Stimulated activated naive CD8-positive, alpha-beta T cell treated with anti-CD3 and anti-CD28 coated beads, Interleukin-15, Interleukin-2, amounts not matched to agents 100 ng/mL and 50 ng/mL, for 24 hours (primary cell): ENCODE data around the gene HYAL1.

ENCODE experiments used
- H3K27ac Mint-ChIP-seq: one replicate; pipeline ENCODE4 v1.8.0; 2021; ENCODE audit warnings: mild to moderate bottlenecking, mixed read lengths
- H3K27me3 Mint-ChIP-seq: one replicate; pipeline ENCODE4 v1.8.0; 2021; ENCODE audit warnings: mixed read lengths
- H3K36me3 Mint-ChIP-seq: one replicate; pipeline ENCODE4 v1.8.0; 2021; ENCODE audit warnings: low read depth, mixed read lengths
- H3K4me1 Mint-ChIP-seq: one replicate; pipeline ENCODE4 v1.8.0; 2021; ENCODE audit warnings: low read depth, mixed read lengths
- H3K4me3 Mint-ChIP-seq: one replicate; pipeline ENCODE4 v1.8.0; 2021; ENCODE audit warnings: mild to moderate bottlenecking, mixed read lengths
- H3K9me3 Mint-ChIP-seq: one replicate; pipeline ENCODE4 v1.8.0; 2021; ENCODE audit warnings: mixed read lengths

Gene HYAL1

DNA sequence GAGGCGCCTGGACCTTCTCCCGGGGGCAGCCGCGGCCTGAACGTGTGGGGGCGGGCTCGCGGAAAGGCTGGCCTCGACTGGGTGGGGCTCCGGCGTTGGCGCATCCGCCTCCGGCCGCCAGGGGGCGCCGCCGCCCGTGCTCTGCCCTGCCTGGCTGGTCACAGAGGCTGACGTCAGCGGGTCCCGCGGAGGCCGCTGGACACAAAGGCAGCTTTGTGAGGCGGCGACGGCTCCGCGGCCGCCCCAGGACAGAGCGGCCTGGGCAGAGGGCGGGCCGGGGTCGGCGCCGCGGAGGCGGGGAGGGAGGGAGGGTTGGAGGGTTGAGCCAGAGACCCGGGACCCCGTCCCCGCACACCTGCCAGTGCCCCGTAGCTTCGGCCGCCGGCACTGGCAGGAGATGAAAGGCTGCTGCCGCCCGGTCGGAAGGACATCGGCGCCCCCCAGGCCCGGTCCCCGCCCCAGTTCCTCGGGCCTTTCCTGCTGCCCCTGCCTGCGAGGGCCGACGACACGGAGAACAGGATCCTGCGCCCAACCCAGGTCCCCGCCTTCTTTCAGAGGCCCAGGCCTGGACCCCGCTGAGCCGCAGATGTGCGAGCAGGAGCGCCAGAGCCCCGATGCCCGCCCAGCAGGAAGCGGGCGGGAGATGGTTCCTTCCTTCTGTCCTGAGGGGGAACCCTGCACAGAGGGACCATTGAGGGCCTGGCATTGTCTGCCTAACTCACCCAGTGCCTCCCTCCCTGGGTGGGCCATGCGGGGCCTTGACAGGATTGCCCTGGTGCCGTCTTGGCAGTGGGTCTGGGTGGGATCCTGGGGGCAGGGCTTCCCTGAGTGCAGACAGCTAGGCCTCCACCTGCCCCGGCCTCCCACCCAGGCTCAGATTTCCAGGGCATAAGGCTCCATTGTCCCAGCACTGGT is 43.1 kb downstream of the HYAL1 start:
- peak overlapping the region; percentile 56 for H3K4me3 Mint-ChIP-seq
- peaks cover 4% of the 10 kb centered on the region for H3K4me1 Mint-ChIP-seq
- H3K9me3 Mint-ChIP-seq, result no peaks in the 10 kb centered on the region
- no peak overlapping the region for H3K27ac Mint-ChIP-seq
- no peaks in the 10 kb centered on the region for H3K27me3 Mint-ChIP-seq
- peaks cover 14% of the 10 kb centered on the region for H3K36me3 Mint-ChIP-seq

DNA sequence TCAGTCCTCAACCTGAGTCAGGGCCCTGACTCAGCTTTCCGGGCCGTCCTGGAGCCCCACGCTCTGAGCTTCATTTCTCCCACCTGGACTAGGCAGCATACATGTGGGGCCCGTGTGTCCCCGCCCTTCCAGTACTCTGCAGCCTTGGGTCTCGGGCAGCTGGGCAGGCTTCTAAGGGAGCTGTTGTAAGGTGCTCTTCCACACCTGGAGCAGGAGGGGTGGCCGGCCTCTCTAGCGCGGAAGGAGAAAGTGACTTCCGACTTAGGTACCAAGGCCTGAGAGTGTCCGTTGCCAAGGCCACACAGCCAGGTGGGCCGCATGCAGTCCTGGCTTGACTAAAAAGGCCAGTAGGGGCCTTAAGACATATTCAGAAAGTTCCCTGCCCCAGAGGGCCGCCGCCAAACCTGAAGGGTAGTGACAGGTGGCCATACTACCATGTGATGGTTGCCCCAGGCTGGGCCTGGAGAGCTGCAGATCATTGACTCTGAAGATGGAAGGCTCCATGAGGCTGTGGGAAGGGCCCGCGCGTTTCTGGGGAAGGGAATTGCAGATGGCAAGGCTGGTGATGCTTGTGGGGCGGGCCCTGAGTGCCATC is 43.8 kb downstream of the HYAL1 start:
- Mint-ChIP-seq H3K27me3 (no peaks in the 10 kb centered on the region), H3K9me3 (no peaks in the 10 kb centered on the region), H3K4me3 (peak overlapping the region; percentile 50), H3K4me1 (peaks cover 4% of the 10 kb centered on the region), H3K27ac (no peak overlapping the region), H3K36me3 (peaks cover 14% of the 10 kb centered on the region)

DNA sequence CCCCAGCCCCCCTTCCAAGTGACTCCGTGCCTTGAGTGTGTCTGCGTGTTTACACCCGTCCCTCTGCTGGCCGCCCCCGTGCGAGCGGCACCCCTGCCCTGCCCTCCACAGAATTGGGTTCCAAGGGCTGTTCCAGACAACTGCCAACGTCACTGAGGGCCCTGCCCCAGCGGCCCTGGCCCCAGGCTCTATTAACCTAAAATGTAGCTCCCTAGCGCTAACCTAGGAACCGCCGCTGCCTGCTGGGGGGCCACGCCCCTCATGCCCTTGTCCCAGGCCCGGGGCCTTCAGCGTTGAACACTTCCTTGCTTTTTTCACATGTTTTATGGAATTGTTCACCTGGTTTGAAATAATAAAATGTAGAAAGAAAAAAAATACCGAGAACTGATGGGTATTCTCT is 44.4 kb downstream of the HYAL1 start:
- Mint-ChIP-seq H3K36me3 (peaks cover 14% of the 10 kb centered on the region), H3K4me1 (peaks cover 4% of the 10 kb centered on the region)

DNA sequence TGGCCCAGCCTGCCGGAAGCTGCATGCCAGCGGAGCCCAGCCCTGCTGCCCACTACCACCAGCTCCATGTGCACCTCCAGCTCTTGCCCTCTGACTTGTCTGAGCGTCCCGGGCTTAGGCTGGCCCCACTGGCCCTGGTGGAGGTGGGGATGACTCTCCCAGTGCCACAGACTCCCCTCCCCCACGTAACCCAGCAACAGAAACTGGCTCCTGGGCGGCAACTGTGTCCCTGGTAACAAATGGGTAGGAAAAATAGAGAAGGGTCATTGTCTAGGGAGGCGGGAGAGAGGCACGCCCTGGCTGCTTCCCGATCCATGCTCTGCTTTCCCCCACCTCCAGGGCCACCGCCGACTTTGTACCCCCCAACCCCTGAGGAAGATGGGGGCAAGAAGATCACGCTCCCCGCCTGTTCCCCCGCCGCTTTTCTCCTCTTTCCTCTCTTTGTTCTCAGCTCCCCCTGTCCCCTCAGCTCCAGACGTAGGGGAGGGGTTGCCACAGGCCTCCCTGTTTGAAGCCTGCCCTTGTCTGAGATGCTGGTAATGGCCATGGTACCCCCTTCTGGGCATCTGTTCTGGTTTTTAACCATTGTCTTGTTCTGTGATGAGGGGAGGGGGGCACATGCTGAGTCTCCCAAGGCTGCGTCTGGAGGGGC is 45.2 kb downstream of the HYAL1 start:
- no peak overlapping the region for H3K27ac Mint-ChIP-seq
- no peaks in the 10 kb centered on the region for H3K9me3 Mint-ChIP-seq
- H3K4me1 Mint-ChIP-seq, result peaks cover 4% of the 10 kb centered on the region
- H3K4me3 Mint-ChIP-seq, result no peak overlapping the region
- H3K27me3 Mint-ChIP-seq, result no peaks in the 10 kb centered on the region
- peaks cover 14% of the 10 kb centered on the region for H3K36me3 Mint-ChIP-seq

More for the DNA sequence above, 44.4 kb downstream of the HYAL1 start:
- Mint-ChIP-seq H3K9me3 (no peaks in the 10 kb centered on the region), H3K27ac (no peak overlapping the region), H3K4me3 (no peak overlapping the region), H3K27me3 (no peaks in the 10 kb centered on the region)

DNA sequence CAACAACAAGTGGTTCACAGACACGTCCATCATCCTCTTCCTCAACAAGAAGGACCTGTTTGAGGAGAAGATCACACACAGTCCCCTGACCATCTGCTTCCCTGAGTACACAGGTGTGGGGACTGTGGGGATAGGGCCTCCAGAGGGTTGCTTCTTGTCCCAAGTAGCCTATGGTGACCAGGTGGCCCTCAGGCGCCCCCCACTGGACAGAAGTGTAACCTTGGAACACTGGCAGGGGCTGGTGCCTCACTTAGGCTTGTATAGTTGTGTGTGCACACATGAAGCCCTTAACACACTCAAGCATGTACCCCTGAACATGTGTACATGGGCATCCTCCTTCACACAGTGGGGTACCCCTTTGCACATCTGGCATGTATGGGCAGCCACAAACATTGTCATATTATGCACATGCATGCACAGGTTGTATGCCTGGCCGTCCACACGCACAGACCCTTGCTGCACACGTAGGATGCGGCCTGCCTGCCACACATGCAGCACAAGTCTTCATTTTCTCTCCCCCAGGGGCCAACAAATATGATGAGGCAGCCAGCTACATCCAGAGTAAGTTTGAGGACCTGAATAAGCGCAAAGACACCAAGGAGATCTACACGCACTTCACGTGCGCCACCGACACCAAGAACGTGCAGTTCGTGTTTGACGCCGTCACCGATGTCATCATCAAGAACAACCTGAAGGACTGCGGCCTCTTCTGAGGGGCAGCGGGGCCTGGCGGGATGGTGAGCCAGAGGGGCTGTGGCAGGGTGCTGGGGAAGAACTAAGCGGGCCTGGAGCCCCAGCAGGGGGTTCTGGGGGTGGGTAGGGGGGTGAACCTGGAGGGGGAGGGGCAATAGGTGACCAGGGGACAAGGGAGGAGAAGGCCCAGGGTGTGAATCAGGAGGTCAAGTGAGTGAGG is 46.1 kb downstream of the HYAL1 start:
- Mint-ChIP-seq H3K4me3 (no peak overlapping the region), H3K9me3 (no peaks in the 10 kb centered on the region), H3K4me1 (peaks cover 4% of the 10 kb centered on the region), H3K27ac (no peak overlapping the region), H3K36me3 (peaks cover 14% of the 10 kb centered on the region), H3K27me3 (no peaks in the 10 kb centered on the region)

DNA sequence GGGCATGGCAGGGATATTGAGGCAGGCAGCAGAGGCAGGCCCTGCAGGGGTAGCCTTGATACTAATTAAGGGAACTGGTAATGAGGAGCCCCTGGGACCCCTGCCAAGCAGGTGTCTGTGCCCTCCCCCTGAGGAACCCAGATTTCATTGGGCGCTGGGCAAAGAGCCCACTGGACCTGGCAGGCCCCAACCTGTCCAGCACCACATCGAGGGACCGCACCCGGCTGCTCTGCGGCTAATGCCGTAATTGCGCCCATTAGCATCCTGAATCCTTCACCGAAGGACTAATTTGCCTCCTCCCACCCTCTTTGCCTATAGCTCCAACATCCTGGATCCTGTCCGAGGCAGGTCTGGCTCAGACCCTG is 48.1 kb downstream of the HYAL1 start:
- H3K27me3 Mint-ChIP-seq, result no peaks in the 10 kb centered on the region
- no peaks in the 10 kb centered on the region for H3K9me3 Mint-ChIP-seq
- H3K36me3 Mint-ChIP-seq, result peaks cover 20% of the 10 kb centered on the region
- no peak overlapping the region for H3K27ac Mint-ChIP-seq
- peaks cover 19% of the 10 kb centered on the region for H3K4me1 Mint-ChIP-seq
- H3K4me3 Mint-ChIP-seq, result no peak overlapping the region

DNA sequence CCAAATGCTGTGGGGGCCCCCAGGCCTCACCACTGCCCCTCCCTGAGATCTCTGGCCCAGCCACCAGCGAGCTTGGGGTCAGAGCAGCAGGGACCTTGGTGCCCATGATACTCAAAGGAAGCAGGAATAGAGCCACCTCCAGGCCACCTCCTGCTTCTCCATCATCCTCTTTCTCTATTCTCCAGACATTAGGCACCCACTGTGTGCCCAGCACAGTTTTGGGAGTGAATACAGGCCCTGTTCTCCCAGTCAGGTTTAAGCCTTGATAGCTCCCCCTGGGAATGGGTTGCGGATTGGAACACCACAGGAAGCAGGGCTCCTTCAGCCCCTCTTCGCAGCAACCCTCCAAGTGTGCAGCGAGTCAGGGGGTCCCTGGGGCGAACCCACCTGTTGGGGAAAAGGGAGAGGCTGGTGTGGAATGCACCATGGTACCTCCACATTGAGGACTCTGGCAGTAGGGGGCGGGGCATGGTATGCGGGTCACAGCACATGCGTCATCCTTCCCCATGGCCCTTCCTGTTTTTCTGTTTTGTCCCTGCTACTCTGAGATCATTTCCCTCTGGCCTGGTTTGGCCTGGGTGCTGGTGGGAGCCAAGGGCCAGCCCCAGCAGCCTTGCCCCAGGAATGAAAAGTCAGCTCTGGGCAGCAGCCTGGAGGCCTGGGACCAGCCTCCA is 48.7 kb downstream of the HYAL1 start:
- Mint-ChIP-seq H3K4me1 (peaks cover 22% of the 10 kb centered on the region), H3K36me3 (peaks cover 20% of the 10 kb centered on the region), H3K27ac (no peak overlapping the region), H3K27me3 (no peaks in the 10 kb centered on the region), H3K4me3 (no peak overlapping the region), H3K9me3 (no peaks in the 10 kb centered on the region)

DNA sequence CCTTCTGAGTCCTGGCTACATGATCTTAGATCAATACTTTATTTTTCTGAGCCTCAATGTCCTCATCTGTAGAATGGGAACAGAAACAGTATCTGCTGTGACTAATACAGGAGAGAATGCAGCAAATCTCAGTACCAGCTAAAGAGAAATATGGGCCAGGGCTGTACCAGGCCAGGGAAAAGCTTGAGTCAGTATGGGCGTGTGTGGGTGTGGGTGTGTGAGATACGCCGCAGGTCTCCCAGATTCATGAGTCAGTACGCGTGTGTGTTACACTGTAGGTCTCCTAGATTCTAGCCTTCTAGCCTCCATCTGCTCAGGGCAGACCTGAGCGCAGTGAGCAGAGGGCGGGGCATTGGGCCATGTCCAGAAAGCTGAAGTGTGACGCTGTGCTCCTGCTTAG is 52.2 kb downstream of the HYAL1 start:
- Mint-ChIP-seq H3K4me3 (no peak overlapping the region), H3K27ac (peak overlapping the region; percentile 83), H3K27me3 (no peaks in the 10 kb centered on the region), H3K36me3 (peaks cover 10% of the 10 kb centered on the region), H3K9me3 (no peaks in the 10 kb centered on the region), H3K4me1 (peaks cover 43% of the 10 kb centered on the region)

DNA sequence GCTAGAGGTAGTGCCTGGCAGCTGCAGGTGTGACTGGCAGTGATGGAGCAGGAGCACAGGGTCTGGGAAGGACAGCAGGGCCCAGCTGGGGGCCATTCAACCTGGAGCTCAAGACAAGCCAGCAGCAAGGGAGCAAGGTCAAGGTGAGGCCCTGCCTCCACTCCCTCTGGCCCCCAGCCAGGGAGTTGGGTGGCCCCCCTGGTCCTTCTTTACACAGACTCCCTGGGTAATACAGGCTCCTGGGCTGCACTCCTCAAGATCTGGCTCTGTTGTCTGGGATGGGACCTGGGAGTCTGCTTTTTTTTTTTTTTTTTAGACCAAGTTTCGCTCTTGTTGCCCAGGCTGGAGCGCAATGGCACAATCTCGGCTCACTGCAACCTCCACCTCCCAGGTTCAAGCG is 52.9 kb downstream of the HYAL1 start:
- Mint-ChIP-seq H3K9me3 (no peaks in the 10 kb centered on the region), H3K36me3 (peaks cover 10% of the 10 kb centered on the region), H3K4me1 (peaks cover 51% of the 10 kb centered on the region), H3K4me3 (no peak overlapping the region), H3K27me3 (no peaks in the 10 kb centered on the region), H3K27ac (no peak overlapping the region)
